CD4-positive, alpha-beta T cell (primary cell): Measurements from ENCODE around the gene MSH3. TPM values are rescaled to one million over a fixed set of nuclear protein-coding genes. Genes with fewer than 3 reads are reported as not detected.

ENCODE experiments used
- ATAC-seq: fragments of 200-7000 bp; cut with Tn5 transposase; one replicate; pipeline ENCODE4 v1.10.0; 2022; ENCODE audit warnings: mild to moderate bottlenecking; ENCODE audit not compliant: poor library complexity
- CTCF ChIA-PET: fragments of 350-600 bp; sonication (Branson Sonifier 250); formaldehyde crosslinking; loops from one replicate; lab custom pipeline; 2021; ENCODE audit warnings: antibody characterized with exemption, inconsistent platforms; lab: Charles Lee
- POLR2A ChIA-PET: fragments of 350-600 bp; sonication (Branson Sonifier 250); formaldehyde crosslinking; loops from one replicate; lab custom pipeline; 2021; ENCODE audit warnings: antibody characterized with exemption, inconsistent platforms; lab: Charles Lee
- DNase-seq, 14 experiments: peaks; one replicate each; pipeline ENCODE4 v3.0.0-alpha.2; 2013 to 2020; ENCODE audit warnings: mixed read lengths in 2 of 14
- H3K27ac ChIP-seq, 2 donors: one replicate each; pipeline versions ENCODE4 v1.5.1 to v1.7.0; 2013; ENCODE audit warnings: low read length in 2 of 2, low read depth in 1 of 2, mild to moderate bottlenecking in 1 of 2
- H3K27me3 ChIP-seq, 2 experiments: 1 replicate in 1 of 2; 2 replicates in 1 of 2; pipeline versions ENCODE4 v1.6.1 to v1.7.0; 2013; ENCODE audit warnings: low read length in 2 of 2, control low read depth in 1 of 2, mild to moderate bottlenecking in 1 of 2, moderate library complexity in 1 of 2; ENCODE audit not compliant: insufficient read depth in 2 of 2, control insufficient read depth in 1 of 2
- H3K36me3 ChIP-seq: one replicate; pipeline ENCODE4 v1.6.1; 2013; ENCODE audit warnings: low read length, control low read depth; ENCODE audit not compliant: insufficient read depth
- H3K4me1 ChIP-seq: one replicate; pipeline ENCODE4 v1.6.1; 2013; ENCODE audit warnings: low read length, control low read depth; ENCODE audit not compliant: insufficient read depth
- H3K4me3 ChIP-seq: one replicate; pipeline ENCODE4 v1.5.1; 2013; ENCODE audit warnings: mild to moderate bottlenecking, low read length, moderate library complexity
- H3K9me3 ChIP-seq, 2 experiments: 1 replicate in 1 of 2; 2 replicates in 1 of 2; pipeline versions ENCODE4 v1.6.1 to v1.7.0; 2013; ENCODE audit warnings: low read length in 2 of 2, mild to moderate bottlenecking in 2 of 2, control low read depth in 1 of 2, moderate library complexity in 1 of 2; ENCODE audit not compliant: control insufficient read depth in 1 of 2, insufficient read depth in 1 of 2
- H3K27ac Mint-ChIP-seq: one replicate; pipeline ENCODE4 v1.8.0; 2020; ENCODE audit warnings: mixed read lengths
- H3K27me3 Mint-ChIP-seq: one replicate; pipeline ENCODE4 v1.8.0; 2021; ENCODE audit warnings: mixed read lengths
- H3K36me3 Mint-ChIP-seq: one replicate; pipeline ENCODE4 v1.8.0; 2021; ENCODE audit warnings: low read depth, mixed read lengths
- H3K4me1 Mint-ChIP-seq: one replicate; pipeline ENCODE4 v1.8.0; 2021; ENCODE audit warnings: low read depth, mixed read lengths
- H3K4me3 Mint-ChIP-seq: one replicate; pipeline ENCODE4 v1.8.0; 2020; ENCODE audit warnings: mild to moderate bottlenecking, mixed read lengths
- H3K9me3 Mint-ChIP-seq: one replicate; pipeline ENCODE4 v1.8.0; 2020; ENCODE audit warnings: mixed read lengths
- intact Hi-C, 2 experiments: fragments of 100-400 bp; cut with DNase I in 1 of 2; cut with micrococcal nuclease in 1 of 2; formaldehyde crosslinking; loops; one replicate each; pipeline versions ENCODE4 v1.15.1 to v1.9.0; 2023 to 2025; cut with DNase I, micrococcal nuclease
- total RNA-seq, 174 experiments: library from RNA in 2 of 174; stranded (reverse) in 2 of 174; gene quantifications; one replicate each; pipeline ENCODE4 v1.2.3 and lab custom pipeline; 2021 to 2026
- TF ChIP-seq, protein P1 (sequence below): fragments of 200-600 bp; IDR thresholded peaks from one replicate; pipeline ENCODE4 v1.8.0; 2022; ENCODE audit warnings: antibody characterized with exemption, mild to moderate bottlenecking

MSH3 gene
- total RNA-seq, 2 experiments from 2014 or later, result 11.3 to 13.0 TPM

- no peaks in the 10 kb centered on the region for H3K4me1 Mint-ChIP-seq
- H3K9me3 ChIP-seq, result no peaks in the 10 kb centered on the region
- TF ChIP-seq, protein P1, sequence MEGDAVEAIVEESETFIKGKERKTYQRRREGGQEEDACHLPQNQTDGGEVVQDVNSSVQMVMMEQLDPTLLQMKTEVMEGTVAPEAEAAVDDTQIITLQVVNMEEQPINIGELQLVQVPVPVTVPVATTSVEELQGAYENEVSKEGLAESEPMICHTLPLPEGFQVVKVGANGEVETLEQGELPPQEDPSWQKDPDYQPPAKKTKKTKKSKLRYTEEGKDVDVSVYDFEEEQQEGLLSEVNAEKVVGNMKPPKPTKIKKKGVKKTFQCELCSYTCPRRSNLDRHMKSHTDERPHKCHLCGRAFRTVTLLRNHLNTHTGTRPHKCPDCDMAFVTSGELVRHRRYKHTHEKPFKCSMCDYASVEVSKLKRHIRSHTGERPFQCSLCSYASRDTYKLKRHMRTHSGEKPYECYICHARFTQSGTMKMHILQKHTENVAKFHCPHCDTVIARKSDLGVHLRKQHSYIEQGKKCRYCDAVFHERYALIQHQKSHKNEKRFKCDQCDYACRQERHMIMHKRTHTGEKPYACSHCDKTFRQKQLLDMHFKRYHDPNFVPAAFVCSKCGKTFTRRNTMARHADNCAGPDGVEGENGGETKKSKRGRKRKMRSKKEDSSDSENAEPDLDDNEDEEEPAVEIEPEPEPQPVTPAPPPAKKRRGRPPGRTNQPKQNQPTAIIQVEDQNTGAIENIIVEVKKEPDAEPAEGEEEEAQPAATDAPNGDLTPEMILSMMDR, result no peak
- peaks cover 12% of the 10 kb centered on the region for H3K36me3 Mint-ChIP-seq
- no peak overlapping the region for H3K27ac Mint-ChIP-seq
- peak in 1 of 14 experiments; percentile 4 for DNase-seq
- no peaks in the 10 kb centered on the region for H3K27me3 Mint-ChIP-seq
- ChIA-PET POLR2A (no interaction called here), CTCF (no interaction called here)
- H3K27ac ChIP-seq, result no peak overlapping the region
- H3K4me1 ChIP-seq, result no peaks in the 10 kb centered on the region
- H3K36me3 ChIP-seq, result no peaks in the 10 kb centered on the region
- H3K4me3 ChIP-seq, result no peak overlapping the region
- no peaks in the 10 kb centered on the region for H3K27me3 ChIP-seq
- H3K4me3 Mint-ChIP-seq, result no peak overlapping the region
- no peaks in the 10 kb centered on the region for H3K9me3 Mint-ChIP-seq
- intact Hi-C loops, result no loop called here
- no peak for ATAC-seq
Observed at GRCh38 chr5:80620211-80620610, 34.2 kb upstream of the MSH3 start.

DNA sequence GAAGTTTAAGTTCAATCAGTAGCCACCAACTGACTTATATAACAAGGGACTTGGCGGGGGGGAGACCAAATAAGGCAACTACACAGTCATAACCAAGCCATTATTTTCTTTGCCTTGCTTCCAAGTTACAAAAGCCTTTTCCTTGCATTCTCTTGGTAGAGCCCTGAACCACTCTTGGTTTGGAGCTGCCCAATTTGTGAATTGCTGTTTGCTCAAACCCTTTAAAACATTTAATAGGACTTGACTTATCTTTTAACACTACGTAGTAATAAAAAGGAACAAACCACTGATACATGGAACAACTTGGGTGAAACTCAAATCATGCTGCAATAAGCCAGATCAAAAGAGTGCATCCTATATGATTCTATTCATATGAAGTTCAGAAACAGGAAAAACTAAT is 31.7 kb upstream of the MSH3 start:
- no peaks in the 10 kb centered on the region for H3K4me1 ChIP-seq
- TF ChIP-seq, protein P1, result no peak
- no peak overlapping the region for H3K27ac Mint-ChIP-seq
- H3K27me3 Mint-ChIP-seq, result no peaks in the 10 kb centered on the region
- DNase-seq (no peak), ATAC-seq (no peak)
- H3K4me1 Mint-ChIP-seq, result no peaks in the 10 kb centered on the region
- H3K27ac ChIP-seq, result no peak overlapping the region
- H3K27me3 ChIP-seq, result no peaks in the 10 kb centered on the region
- intact Hi-C loops, result no loop called here
- POLR2A ChIA-PET, result no interaction called here
- H3K9me3 Mint-ChIP-seq, result no peaks in the 10 kb centered on the region
- H3K9me3 ChIP-seq, result no peaks in the 10 kb centered on the region
- CTCF ChIA-PET, result no interaction called here
- no peak overlapping the region for H3K4me3 Mint-ChIP-seq
- H3K36me3 ChIP-seq, result no peaks in the 10 kb centered on the region
- H3K36me3 Mint-ChIP-seq, result peaks cover 12% of the 10 kb centered on the region
- no peak overlapping the region for H3K4me3 ChIP-seq

DNA sequence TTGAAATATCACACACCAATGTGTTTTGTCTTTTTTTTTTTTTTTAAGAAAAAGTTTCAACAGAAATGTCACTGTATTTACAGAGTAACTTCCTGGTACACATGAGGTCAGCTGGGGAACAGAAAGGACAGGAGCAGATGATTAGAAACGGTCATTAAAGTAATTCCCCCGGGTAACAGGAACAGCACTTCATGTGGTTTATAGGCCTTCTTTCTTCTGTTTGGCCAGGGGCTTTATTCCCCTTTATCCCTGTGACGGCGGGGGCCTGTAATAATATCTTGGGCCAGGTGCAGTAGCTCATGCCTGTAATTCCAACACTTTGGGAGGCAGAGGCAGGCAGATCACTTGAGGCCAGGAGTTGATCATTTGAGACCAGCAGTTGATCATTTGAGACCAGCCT is 30.5 kb upstream of the MSH3 start:
- Mint-ChIP-seq H3K27ac (no peak overlapping the region), H3K27me3 (no peaks in the 10 kb centered on the region), H3K4me3 (no peak overlapping the region), H3K36me3 (peaks cover 12% of the 10 kb centered on the region), H3K9me3 (no peaks in the 10 kb centered on the region), H3K4me1 (no peaks in the 10 kb centered on the region)
- intact Hi-C loops, result no loop called here
- POLR2A ChIA-PET, result no interaction called here
- H3K9me3 ChIP-seq, result no peaks in the 10 kb centered on the region
- H3K27me3 ChIP-seq, result no peaks in the 10 kb centered on the region
- CTCF ChIA-PET, result no interaction called here
- H3K36me3 ChIP-seq, result no peaks in the 10 kb centered on the region
- DNase-seq (no peak), ATAC-seq (no peak)
- H3K4me3 ChIP-seq, result no peak overlapping the region
- no peaks in the 10 kb centered on the region for H3K4me1 ChIP-seq
- H3K27ac ChIP-seq, result no peak overlapping the region
- TF ChIP-seq, protein P1, result no peak
